ENCODE results near the gene UNC5A.

The UNC5A gene

DNA sequence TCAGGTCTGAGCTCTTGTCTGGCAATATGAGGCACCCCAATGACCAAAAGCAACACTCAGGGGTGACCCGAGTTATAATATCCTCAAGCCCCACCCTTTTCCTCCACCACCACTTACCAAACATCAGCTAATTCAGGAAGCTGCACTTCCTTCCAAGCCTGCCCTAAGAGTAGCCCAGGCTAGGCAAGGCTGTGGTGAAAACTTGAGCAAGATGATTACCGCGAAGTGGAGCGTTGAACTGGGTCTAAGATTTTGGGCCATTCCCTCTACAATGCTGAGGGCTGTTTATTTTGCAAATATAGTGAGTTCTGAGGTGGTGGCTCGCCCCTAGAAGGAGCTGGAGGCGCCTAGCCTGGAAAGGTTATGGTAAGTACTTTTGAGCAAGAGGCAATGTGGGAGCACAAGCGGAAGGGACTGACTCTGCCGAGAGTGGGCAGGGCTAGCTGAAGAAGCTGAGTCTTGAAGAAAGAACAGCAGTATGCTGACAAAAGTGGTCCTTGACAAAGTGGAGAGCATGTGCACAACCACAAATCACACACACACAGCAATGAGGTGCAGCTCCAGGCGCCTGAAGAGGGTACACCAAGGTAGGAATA lies 89.0 kb downstream of the UNC5A start, which contains the start of gene HK3:
HK3 (minus strand) TSS at position 51 of the 596 bp plus-strand sequence. CDS start 3,187 bp downstream, outside the sequence.
- no peak for DNase-seq (ENCODE audit: low spot score)

DNA sequence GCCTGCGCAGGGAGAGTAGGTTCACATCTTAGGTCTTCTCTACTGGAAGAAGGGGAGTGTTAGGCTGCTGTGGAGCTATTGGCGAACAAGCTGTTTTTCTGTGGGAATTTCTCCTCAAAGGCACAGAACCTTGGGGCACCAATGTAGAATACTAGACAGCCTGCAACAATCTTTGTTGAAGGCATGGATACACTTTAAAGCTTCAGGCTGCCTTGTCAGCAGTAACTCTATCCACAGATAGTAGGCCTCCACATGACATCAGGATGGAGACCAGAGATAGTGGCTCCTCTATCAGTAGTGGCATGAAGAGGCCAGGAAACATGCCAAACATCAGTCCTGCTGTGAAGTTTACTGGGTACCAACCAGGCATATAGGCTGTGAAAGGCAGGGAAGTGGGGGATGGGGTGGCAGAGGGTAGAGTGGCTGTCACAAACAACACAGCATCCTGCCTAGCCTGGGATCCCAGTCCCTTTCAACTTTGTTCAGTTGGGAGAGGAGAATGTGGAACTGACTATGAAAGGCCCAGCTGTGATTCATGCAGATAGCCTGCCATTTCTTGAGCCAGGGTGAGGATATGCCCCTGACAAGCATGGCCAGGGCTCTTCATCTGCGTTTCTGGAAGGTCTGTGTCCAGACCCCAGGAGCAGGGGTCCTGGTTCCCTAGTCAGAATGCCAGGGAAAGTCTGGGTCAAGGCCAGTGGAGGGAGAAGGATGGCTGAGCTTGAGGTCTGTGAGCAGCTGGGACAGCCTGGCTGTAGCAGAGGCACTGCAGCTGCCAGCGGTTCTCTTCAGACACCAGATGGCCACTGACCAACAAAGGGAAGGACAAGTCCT lies 89.8 kb downstream of the UNC5A start:
- no peak for DNase-seq (ENCODE audit: low spot score)

DNA sequence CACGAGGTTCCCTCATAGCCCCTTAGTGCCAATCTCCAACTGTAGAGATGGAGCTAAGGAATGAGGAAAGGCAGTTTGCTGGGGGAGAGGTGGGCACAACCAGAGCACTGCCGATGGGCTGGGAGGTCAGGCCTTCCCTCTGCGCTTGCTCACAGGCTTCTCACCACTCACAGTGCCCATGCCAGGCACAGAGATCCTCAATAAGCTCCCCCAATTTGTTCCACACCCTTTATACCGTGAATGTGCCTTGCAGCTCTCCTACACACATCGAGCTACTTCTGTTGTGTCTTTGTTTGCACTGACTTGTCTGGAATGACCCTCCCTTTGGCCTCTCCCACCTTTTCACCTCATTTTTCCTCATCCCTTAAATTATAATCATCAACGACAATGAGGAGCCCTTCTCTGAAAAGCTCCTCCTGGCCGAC lies 90.4 kb downstream of the UNC5A start:
- no peak for DNase-seq (ENCODE audit: low spot score)

DNA sequence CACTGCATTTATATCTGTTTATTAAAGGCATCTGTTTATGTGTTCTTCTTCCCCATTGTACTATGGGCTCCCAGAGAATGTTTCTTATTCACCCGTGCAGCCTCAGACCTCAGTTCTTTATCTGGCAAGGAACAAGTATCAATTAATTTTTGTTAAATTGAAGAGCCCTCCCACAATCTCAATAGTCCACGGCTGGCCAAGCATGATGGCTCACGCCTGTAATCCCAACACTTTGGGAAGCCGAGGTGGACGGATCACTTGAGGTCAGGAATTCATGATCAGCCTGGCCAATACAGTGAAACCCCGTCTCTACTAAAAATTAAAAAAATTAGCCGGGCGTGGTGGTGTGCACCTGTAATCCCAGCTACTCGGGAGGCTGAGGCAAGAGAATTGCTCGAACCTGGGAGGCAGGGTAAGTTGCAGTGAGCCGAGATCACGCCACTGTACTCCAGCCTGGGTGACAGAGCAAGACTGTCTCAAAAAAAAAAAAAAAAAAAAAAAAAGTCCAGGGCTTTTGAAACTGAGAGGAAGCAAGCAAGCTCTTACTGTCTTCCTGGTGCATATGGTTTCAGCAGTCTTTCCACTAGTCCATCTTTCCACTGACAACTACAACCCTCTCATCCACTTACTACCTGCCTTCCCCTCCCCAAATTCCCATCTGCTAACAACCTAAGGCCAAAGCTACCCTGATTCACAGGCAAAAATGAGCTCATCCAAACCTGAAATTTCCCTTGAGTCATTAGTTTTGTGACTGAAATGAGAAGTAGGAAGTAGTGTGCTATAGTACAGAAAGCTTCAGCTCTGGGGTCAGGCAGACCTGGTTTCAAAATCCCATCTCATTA lies 91.1 kb downstream of the UNC5A start:
- no peak for DNase-seq (ENCODE audit: low spot score)

DNA sequence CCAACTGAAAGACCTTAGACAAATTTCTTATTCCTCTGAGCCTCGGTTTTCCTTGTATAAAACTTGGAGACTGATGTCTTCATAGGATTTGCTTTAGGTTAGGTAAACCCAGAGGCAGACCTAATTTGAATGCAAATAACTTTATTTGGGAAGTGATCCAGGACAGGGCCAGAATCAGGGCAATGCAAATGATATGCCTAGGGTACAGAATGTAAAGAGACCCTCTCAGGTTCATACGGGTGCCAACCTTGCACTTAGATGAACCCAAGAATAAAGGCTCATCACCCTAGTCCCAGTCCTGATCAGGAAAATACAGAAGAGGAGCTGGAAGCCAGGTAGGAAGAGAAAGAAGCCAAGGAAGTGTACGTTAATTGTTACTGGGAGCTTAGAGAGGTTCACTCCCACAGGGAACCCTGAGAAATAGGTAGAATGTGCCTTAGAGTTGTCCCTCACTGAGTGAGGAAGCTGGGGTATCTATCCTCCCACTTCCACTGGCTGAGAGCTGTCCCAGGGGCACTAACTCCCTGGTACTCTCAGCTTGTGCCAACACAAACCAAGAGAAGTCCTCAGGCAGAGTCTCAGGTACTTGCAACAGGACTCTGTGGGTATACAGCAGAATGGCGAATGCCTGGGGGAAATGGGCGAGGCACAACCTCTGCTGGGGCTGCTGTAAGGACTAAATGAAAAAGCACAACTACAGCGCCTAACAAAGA lies 91.9 kb downstream of the UNC5A start:
- DNase-seq (ENCODE audit: low spot score), result no peak

DNA sequence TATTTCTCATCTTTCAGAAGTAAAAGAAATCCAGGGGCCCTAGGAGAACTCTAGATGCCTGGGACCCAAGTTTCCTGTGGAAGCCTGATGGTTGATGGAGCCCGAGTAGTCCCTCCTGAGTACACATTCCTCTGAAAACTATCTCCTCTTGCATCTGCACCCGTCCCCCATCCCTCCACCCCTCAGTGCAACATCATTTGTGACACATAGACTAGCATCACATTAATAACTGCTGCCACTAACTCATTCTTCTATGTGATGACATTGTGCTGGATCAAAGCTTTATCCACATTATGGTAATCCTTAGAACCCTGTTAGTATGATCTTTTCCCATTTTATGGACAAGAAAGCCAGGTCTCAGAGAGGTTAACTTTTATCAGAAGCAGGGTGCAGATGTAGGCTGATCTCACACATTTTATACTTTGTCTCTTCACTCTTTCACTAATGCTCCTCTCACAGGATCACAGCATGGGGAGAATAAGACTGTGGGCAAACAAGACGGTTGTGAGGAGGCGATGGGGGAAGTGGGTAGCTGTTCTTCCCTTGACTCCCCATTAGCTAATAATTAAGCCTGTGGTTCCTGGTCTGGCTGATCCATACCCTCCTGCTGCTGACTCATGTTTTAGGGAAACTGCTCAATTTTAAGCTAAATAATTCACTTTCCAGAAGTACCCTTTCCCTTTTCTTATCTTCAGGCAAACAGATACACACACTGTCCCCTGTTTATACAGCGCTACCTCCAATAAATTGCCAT lies 92.7 kb downstream of the UNC5A start:
- DNase-seq (ENCODE audit: low spot score), result no peak

DNA sequence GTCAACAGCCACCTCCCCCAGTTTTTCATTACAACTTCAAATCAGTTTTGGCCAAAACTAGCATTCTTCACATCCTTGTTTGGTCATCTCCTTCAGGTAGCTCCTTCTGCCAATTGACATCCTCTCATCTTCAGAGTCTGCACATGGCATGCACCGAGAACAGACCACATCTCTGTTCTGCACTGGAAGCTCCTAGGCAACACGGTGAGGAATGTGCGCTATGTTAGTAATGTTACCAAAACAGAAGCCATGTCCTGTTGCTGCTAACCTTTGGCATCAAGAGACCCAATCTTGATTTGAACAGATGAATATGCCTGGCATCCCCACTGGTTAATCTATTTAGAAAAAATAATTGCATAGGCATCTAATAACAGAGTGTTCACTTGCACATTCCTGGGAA lies 93.9 kb downstream of the UNC5A start:
- DNase-seq (ENCODE audit: low spot score), result no peak

DNA sequence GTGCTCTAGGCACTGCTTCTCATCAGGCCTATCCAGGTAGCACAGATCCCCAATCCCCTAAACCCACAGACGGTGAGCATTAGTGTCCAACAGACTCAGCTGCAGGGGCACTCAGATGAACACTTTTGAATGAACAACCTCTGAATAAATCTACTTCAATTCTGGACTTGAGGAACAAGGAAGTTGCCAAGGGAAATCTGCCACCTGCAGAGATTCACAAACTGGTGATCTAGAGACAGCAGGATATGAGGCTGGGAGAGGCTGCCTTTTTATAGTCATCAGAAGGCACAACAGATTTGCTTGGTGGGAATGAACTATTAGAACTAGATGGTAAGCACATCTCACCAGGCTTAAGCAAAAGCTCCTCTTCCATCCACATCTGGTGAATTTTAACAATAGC lies 95.8 kb downstream of the UNC5A start:
- DNase-seq (ENCODE audit: low spot score), result no peak

DNA sequence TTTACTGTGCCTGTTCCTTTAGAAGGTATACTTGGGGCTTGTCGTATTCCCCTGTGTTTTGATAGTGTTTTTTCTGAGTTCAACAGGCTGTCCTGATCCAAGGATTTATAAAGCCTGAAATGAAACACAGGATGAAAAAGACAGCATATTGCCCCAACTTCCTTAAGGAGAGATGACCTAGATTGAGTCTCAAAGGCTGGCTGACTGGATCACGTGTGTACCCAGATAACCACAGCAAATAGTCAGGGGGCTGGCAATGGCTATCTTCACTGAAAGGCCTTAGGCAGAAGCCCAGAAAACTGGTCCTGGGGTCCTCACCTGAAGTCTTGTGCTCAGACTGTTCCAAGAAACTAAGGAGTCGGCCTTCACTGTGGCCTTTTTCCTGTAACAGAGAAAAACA lies 96.4 kb downstream of the UNC5A start:
- no peak for DNase-seq (ENCODE audit: low spot score)

DNA sequence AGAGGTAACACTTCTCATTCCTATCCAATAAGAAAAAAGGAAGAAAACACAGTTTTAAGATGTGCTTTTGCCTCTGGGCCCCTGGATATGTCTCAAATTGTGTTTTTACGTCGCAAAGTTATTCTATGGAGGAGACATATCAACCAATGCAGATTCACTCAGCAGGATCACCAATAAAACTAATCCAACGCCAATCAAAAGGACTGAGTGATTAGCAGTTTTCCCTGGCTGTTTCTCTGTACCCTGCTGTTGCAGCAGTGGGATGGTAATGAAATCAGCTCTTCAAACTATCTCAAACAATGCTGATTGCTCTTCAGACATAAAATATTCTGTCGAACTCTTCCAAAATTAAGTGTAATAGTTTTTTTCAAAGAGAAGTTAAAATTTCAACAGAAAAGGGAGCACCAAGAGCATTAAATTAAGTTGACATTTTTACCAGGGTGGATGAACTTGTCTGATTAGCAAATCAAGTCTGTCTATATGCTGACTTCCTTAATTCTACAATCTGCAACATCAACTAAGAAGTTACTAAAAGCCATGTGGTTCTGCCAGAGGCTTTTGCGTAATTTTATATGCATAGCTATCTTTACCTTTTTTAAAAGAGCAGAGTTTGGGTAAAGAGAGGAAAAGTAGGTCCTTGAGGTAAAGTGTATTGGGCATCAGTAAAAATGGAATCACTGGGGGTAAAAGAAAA lies 98.5 kb downstream of the UNC5A start:
- DNase-seq (ENCODE audit: low spot score), result no peak

DNA sequence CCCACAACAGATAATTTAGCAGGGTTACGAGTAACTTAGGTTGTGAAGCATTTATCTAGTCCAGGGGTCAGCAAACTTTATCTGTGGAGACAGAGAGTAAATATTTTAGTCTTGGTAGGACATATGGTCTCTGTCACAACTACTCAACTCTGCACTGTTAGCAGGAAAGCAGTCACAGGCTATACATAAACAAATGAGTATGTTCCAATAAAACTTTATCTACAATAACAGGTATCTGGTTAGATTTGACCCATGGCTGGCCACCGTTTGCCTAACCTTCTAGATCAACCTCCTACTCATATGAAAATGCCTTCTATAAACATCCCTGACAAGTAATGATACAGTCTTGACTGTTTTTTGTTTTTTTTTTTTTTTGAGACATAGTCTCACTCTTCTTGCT lies 101.8 kb downstream of the UNC5A start:
- DNase-seq (ENCODE audit: low spot score), result no peak

DNA sequence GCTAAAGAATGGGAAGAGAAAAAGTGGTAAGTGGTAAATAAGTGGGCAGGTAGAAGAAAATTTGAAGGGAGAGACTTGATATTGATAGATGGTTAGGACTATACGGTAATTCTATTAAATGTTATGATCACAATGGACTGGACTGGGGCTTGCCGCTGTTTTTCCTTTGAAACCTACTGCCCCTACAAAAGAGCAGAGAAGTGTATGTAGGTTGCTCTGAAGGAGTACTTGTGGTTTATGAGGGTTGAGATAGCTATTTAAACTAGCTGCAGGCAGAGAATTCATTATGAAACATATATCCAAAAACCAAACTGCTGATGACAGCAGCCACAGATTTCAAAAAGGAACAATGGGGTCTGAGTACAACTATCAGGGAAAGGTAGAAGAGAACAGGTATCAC lies 105.5 kb downstream of the UNC5A start:
- DNase-seq (ENCODE audit: low spot score), result no peak

DNA sequence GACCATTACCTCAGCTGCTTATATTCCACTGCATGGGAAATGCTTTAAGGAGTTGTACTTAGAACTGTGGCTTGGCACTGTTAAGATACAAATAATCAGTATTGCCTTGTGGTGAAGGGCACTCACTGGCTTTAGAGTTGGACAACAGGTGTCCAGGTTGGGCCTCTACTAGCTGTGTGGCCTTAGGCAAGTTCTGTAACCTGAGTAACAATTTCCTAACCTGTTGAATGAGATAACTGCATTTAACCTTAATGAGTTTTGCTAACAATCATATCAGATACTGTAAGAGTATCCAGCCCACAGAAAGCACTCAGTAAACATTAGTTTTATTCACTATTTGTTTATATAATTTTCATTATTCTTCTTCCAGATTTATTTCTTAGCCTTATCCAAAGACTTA lies 106.0 kb downstream of the UNC5A start:
- DNase-seq (ENCODE audit: low spot score), result no peak

DNA sequence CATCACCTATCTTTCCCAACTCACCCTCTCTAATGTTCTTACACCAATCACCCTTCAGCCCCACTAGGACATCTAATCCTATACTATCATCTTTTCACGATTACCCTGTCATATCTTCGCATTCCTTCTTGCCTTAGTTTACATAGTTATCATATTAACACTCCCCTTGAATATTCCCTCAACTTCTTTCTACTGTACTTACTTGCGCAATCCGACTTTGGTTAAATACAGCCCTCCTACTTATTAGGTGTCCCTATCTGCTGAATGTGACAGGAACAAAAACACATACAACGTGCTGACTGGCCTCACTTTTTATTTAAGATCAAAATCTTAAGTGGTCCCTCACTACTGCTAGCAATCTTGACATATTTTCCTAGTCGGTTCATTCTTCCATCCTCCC lies 108.3 kb downstream of the UNC5A start:
- no peak for DNase-seq (ENCODE audit: low spot score)

DNA sequence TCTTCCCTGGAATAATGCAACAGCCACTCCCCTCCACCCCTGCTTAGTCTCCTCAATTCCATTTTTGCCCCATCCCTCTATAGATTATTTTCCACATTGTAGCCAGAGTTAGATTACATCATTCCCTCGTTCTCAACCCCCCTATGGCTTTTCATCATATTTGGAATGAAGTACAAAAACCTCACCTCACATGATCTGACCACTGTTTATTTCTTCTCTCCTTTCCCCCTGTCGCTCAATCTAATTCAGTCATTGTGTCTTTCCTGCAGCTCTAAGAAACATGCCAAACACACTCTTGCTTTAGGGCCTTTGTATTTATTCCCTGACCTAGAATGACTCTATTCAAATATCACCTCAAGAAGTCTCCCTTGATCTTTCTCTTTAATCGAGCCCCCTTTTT lies 111.4 kb downstream of the UNC5A start:
- DNase-seq (ENCODE audit: low spot score), result no peak

DNA sequence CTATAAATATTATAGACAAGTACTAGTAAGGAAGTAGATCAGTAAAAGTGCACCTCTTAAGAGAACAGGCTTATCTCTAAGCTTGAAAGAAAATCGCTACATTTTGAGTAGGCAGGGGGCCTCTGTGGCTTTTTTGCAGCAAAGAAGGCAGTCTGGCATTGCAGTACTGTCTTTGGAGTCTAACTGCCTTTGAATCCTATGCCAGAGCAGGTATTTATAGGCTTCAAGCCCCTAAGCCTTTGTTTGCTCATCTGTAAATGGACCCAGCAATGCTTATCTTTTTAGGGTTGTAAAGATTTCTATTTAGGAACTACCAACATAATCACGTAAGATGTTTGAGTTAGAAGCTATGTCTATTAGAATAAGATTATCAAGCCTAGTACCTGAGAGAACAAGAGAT lies 112.5 kb downstream of the UNC5A start:
- DNase-seq (ENCODE audit: low spot score), result no peak

DNA sequence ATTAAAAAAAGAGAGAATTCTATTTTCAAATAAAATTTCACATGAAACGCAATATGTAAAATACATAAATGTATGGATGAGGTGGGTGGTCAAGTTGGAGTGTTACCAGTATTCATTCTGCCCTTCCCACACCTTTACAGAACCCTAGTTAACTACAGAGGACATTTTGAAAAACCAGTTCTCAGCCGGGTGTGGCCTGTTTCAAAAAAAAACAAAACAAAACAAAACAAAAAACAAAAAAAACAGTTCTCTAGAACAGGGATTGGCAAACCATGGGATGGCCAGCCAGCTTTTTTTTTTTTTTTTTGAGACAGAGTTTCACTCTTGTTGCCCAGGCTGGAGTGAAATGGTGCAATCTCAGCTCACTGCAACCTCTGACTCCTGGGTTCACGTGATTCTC lies 117.2 kb downstream of the UNC5A start:
- no peak for DNase-seq (ENCODE audit: low spot score)

DNA sequence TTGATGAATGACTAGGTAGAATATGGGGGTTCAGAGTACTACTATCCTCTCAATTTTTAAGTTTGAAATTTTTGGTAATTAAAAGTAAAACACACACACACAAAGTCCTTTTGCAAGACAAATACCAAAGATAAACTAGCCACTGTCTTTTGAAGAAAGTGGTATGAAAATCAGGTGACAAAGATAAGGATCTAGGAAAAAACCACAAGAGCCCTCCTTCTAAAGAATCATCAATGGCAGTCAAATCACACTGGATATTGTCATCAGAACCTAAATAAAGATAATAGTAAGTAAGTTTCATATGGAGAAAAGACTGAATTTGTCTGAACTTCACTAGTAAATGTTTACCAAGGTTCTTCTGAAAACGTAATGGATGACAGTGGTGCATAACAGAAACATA lies 119.3 kb downstream of the UNC5A start:
- DNase-seq (ENCODE audit: low spot score), result no peak
